HepG2 (cell line): ENCODE results near the gene SRP14. TPM values are rescaled to one million over a fixed set of nuclear protein-coding genes. Genes with fewer than 3 reads are reported as not detected.

Source experiments
- polyA plus RNA-seq, 8 experiments: library from polyadenylated mRNA; depleted of rRNA in 3 of 8; stranded (reverse) in 7 of 8; unstranded in 1 of 8; fragments of >200 nt; fragmentation: Illumina TruSeq in 4 of 8; extraction: Trizol in 4 of 8; gene quantifications; 2 replicates each; pipeline versions ENCODE4 v1.2.1 to v1.2.3, GENCODE V29; 2011 to 2016; ENCODE audit warnings: low read depth in 4 of 8, missing spikeins in 1 of 8, mixed read lengths in 1 of 8; ENCODE audit not compliant: insufficient read depth in 1 of 8
- total RNA-seq, 5 experiments: library from RNA; depleted of rRNA; stranded (reverse); fragments of >200 nt; fragmentation: Illumina TruSeq; extraction: Trizol; gene quantifications; 2 replicates each; pipeline ENCODE4 v1.2.3, GENCODE V29; 2016; ENCODE audit warnings: low read depth in 1 of 5

Gene SRP14
- total and polyA plus RNA-seq, 2 of the 13 experiments (the other 11 are each of a cell fraction or from before 2014, with no cell fraction given) = 208 to 356 TPM

Other genes starting within 250 kb of the SRP14 start
- 0.15 and 0.20 TPM in 2 replicates for gene GPR176, start 118.9 kb downstream of the SRP14 start, total RNA-seq (2016; rRNA removed; fragmentation: Illumina TruSeq; extraction: Trizol)
- gene GPR176, start 118.9 kb downstream of the SRP14 start, polyA plus RNA-seq (2011; rRNA removed) = 0.11 and 0.17 TPM in 2 replicates
- gene EIF2AK4, start 105.1 kb downstream of the SRP14 start, total RNA-seq (2016; rRNA removed; fragmentation: Illumina TruSeq; extraction: Trizol) = 58.9 and 87.3 TPM in 2 replicates
- gene EIF2AK4, start 105.1 kb downstream of the SRP14 start, polyA plus RNA-seq (2011; rRNA removed) = 52.0 and 62.3 TPM in 2 replicates
- 5.4 and 8.7 TPM in 2 replicates for gene BMF, start 69.7 kb upstream of the SRP14 start, total RNA-seq (2016; rRNA removed; fragmentation: Illumina TruSeq; extraction: Trizol)
- 15.9 and 32.7 TPM in 2 replicates for gene BMF, start 69.7 kb upstream of the SRP14 start, polyA plus RNA-seq (2011; rRNA removed)
- 63.5 and 71.9 TPM in 2 replicates for gene BUB1B, start 121.9 kb upstream of the SRP14 start, total RNA-seq (2016; rRNA removed; fragmentation: Illumina TruSeq; extraction: Trizol)
- 16.0 and 26.2 TPM in 2 replicates for gene BUB1B, start 121.9 kb upstream of the SRP14 start, polyA plus RNA-seq (2011; rRNA removed)
- 0.07 TPM in 1 of 2 replicates, not detected in the other for gene PAK6, start 199.9 kb upstream of the SRP14 start, total RNA-seq (2016; rRNA removed; fragmentation: Illumina TruSeq; extraction: Trizol)
- gene PAK6, start 199.9 kb upstream of the SRP14 start, polyA plus RNA-seq (2011; rRNA removed) = 0.10 TPM in 1 of 2 replicates, not detected in the other
- gene ANKRD63, start 243.9 kb upstream of the SRP14 start, total RNA-seq (2016; rRNA removed; fragmentation: Illumina TruSeq; extraction: Trizol) = not detected in 2 replicates
- gene ANKRD63, start 243.9 kb upstream of the SRP14 start, polyA plus RNA-seq (2011; rRNA removed) = not detected in 2 replicates